Measurements from ENCODE around the gene MAZ. TPM values are rescaled to one million over a fixed set of nuclear protein-coding genes. Genes with fewer than 3 reads are reported as not detected.
A peak's percentile ranks its signal among the peaks of the same experiment; 100 is the strongest.
"Not testable (repeated sequence)": the region's sequence is repeated elsewhere in the genome, so short reads cannot be mapped to it uniquely, and the experiment has no call there.

Gene MAZ
- total RNA-seq, 2 experiments from 2014 or later, result 528 to 590 TPM

- ChIA-PET CTCF (interaction anchor here (0.5 to 3.5 kb wide), 37 partner anchors 8 to 301 kb away, joined by 3 to 46 read pairs (median 4); partner anchors contain the start of genes MVP, PAGR1, TBX6 and TMEM219), POLR2A (interaction anchor here (0.6 to 2.1 kb wide), 4 partner anchors 14 to 28 kb away, joined by 3 to 9 read pairs (median 6); no protein-coding TSS in a partner anchor)
- Mint-ChIP-seq H3K36me3 (ENCODE audit: low read depth) (peaks cover 35% of the 10 kb centered on the region), H3K4me1 (peaks cover 50% of the 10 kb centered on the region), H3K9me3 (no peaks in the 10 kb centered on the region), H3K27me3 (no peaks in the 10 kb centered on the region), H3K4me3 (peak within 1 kb of the TSS; percentile 99), H3K27ac (peak within 1 kb of the TSS; percentile 98)
- peak; percentile 100 for DNase-seq
Measured at GRCh38 chr16:29790183-29790948, 16.0 kb upstream of the MAZ start, which contains the start of gene KIF22. Gene KIF22 (plus strand): TSS chr16:29790751. CDS start chr16:29790760, 9 bp downstream.

- DNase-seq, result no peak
- H3K36me3 Mint-ChIP-seq (ENCODE audit: low read depth), result peaks cover 42% of the 10 kb centered on the region
- H3K9me3 Mint-ChIP-seq, result no peaks in the 10 kb centered on the region
- ChIA-PET POLR2A (interaction anchor here (0.6 to 2.1 kb wide), 3 partner anchors 13 to 29 kb away, joined by 3 to 9 read pairs (median 9); no protein-coding TSS in a partner anchor), CTCF (interaction anchor here (0.5 to 3.5 kb wide), 29 partner anchors 7 to 301 kb away, joined by 3 to 46 read pairs (median 4); partner anchors contain the start of genes MVP, PAGR1, TBX6 and TMEM219)
- peaks cover 49% of the 10 kb centered on the region for H3K4me1 Mint-ChIP-seq
- H3K27ac Mint-ChIP-seq, result peak overlapping the region; percentile 98
- H3K27me3 Mint-ChIP-seq, result no peaks in the 10 kb centered on the region
- H3K4me3 Mint-ChIP-seq, result peak overlapping the region; percentile 99
Measured at GRCh38 chr16:29790949-29791844, 15.1 kb upstream of the MAZ start.

DNA sequence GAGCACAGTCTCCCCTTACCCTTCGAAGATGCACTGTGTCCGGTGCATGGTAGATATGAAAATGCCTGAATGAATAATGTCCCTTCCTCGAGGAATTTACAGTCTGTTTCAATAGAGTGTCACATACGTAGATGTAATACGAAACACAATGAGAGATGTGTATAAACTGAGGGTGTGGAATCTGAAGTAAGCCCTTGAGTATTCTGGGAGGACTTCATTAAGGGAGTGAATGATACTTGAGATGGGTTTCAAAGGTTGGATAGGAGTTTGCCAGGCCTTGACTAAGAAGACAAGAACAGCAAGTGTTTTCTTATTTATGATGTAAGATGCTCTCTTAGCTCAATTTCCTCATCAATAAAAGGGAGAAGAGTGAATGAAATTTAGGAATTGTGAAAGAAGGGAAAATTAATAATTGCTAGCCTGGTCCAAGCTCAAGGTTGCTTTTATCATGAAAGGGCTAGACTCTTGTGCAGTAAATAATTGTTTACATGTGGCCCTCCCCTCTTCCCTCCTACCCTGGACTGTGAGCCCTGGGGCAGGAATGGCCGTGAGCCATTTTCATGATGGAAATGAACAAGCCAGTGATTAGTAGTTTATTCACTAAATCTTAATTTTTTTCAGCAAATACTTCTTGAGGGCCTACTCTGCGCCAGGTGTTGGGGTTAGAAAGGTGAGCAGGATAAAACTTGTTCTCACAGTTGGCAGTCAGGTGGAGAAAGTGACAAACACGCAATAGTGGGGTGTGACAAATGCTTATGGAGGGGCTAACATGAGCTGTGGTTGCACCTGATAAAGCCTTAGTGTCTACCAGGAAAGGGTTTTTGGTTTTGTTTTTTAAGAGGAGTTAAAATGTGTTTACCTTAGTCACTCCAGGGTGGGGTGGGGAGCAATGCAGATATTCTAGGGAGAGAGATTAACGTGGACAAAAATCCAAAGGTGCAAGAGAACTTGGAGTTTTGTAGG, 14.2 kb upstream of the MAZ start:
- H3K27ac Mint-ChIP-seq, result peak overlapping the region; percentile 98
- CTCF ChIA-PET, result interaction anchor here (1.1 to 3.5 kb wide), 3 partner anchors 12 to 23 kb away, joined by 4 to 20 read pairs (median 5); partner anchors contain the start of gene PAGR1
- no peaks in the 10 kb centered on the region for H3K9me3 Mint-ChIP-seq
- DNase-seq, result no peak
- H3K36me3 Mint-ChIP-seq (ENCODE audit: low read depth), result peaks cover 51% of the 10 kb centered on the region
- peaks cover 49% of the 10 kb centered on the region for H3K4me1 Mint-ChIP-seq
- H3K27me3 Mint-ChIP-seq, result no peaks in the 10 kb centered on the region
- POLR2A ChIA-PET, result interaction anchor here (2.1 kb wide), 1 partner anchor 12 kb away, joined by 9 read pairs; no protein-coding TSS in a partner anchor
- peak overlapping the region; percentile 99 for H3K4me3 Mint-ChIP-seq

GRCh38 chr16:29793153-29793552, 13.2 kb upstream of the MAZ start:
- Mint-ChIP-seq H3K27ac (peak overlapping the region; percentile 71), H3K4me1 (peaks cover 49% of the 10 kb centered on the region), H3K36me3 (ENCODE audit: low read depth) (peaks cover 58% of the 10 kb centered on the region)
- H3K9me3 Mint-ChIP-seq, DNase-seq, H3K27me3 Mint-ChIP-seq, H3K4me3 Mint-ChIP-seq: not testable (repeated sequence)
- ChIA-PET CTCF (interaction anchor here (1.1 to 2.0 kb wide), 4 partner anchors 7 to 22 kb away, joined by 3 to 6 read pairs (median 4); partner anchors contain the start of gene PAGR1), POLR2A (interaction anchor here (0.7 kb wide), 1 partner anchor 357 kb away, joined by 3 read pairs; no protein-coding TSS in a partner anchor)

GRCh38 chr16:29794231-29794710, 12.1 kb upstream of the MAZ start:
- CTCF ChIA-PET, result interaction anchor here (1.0 to 2.0 kb wide), 4 partner anchors 9 to 21 kb away, joined by 3 to 6 read pairs (median 4); partner anchors contain the start of gene PAGR1
- no peak overlapping the region for H3K27ac Mint-ChIP-seq
- no peak overlapping the region for H3K4me3 Mint-ChIP-seq
- H3K4me1 Mint-ChIP-seq, result peaks cover 46% of the 10 kb centered on the region
- H3K9me3 Mint-ChIP-seq, result no peaks in the 10 kb centered on the region
- POLR2A ChIA-PET, result interaction anchor here (1.7 kb wide), 1 partner anchor 10 kb away, joined by 7 read pairs; no protein-coding TSS in a partner anchor
- H3K36me3 Mint-ChIP-seq (ENCODE audit: low read depth), result peaks cover 69% of the 10 kb centered on the region
- no peaks in the 10 kb centered on the region for H3K27me3 Mint-ChIP-seq
- DNase-seq, result no peak

GRCh38 chr16:29802416-29802935, 3.9 kb upstream of the MAZ start:
- H3K4me3 Mint-ChIP-seq, result no peak overlapping the region
- H3K27ac Mint-ChIP-seq, result peak overlapping the region; percentile 74
- peaks cover 24% of the 10 kb centered on the region for H3K4me1 Mint-ChIP-seq
- no peaks in the 10 kb centered on the region for H3K27me3 Mint-ChIP-seq
- ChIA-PET POLR2A (no interaction called here), CTCF (interaction anchor here (0.6 to 4.4 kb wide), 5 partner anchors 9 to 216 kb away, joined by 3 to 25 read pairs (median 3); partner anchors contain the start of genes KIF22 and PAGR1)
- DNase-seq, result no peak
- H3K9me3 Mint-ChIP-seq, result no peaks in the 10 kb centered on the region
- peaks cover 64% of the 10 kb centered on the region for H3K36me3 Mint-ChIP-seq (ENCODE audit: low read depth)

DNA sequence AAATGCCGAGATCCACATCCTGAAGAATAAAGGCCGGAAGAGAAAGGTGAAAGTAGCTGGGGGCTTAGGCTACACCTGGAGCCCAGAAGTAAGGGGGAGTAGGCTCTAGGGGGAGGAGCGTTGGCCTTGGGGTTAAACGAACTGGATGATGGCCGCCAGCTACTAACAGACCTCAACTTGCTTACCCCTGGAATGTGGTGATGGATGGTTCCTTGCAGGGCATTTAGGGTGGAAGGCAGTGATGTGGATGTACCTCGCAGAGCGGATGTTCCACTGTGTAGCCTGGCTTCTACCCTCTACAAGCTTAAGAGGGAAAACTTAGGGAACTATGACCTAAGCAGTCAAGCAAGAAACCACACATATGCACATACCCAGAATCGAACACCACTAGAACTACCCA, 2.3 kb upstream of the MAZ start:
- CTCF ChIA-PET, result interaction anchor here (0.7 to 2.6 kb wide), 13 partner anchors 9 to 115 kb away, joined by 3 to 25 read pairs (median 3); partner anchors contain the start of genes KIF22 and MVP
- peaks cover 65% of the 10 kb centered on the region for H3K36me3 Mint-ChIP-seq (ENCODE audit: low read depth)
- H3K9me3 Mint-ChIP-seq, result no peaks in the 10 kb centered on the region
- no peaks in the 10 kb centered on the region for H3K27me3 Mint-ChIP-seq
- DNase-seq, result no peak
- peaks cover 36% of the 10 kb centered on the region for H3K4me1 Mint-ChIP-seq
- peak overlapping the region; percentile 89 for H3K4me3 Mint-ChIP-seq
- peak overlapping the region; percentile 99 for H3K27ac Mint-ChIP-seq
- POLR2A ChIA-PET, result interaction anchor here (0.6 to 1.9 kb wide), 3 partner anchors 9 to 117 kb away, joined by 3 to 9 read pairs (median 7); partner anchors contain the start of gene KIF22

DNA sequence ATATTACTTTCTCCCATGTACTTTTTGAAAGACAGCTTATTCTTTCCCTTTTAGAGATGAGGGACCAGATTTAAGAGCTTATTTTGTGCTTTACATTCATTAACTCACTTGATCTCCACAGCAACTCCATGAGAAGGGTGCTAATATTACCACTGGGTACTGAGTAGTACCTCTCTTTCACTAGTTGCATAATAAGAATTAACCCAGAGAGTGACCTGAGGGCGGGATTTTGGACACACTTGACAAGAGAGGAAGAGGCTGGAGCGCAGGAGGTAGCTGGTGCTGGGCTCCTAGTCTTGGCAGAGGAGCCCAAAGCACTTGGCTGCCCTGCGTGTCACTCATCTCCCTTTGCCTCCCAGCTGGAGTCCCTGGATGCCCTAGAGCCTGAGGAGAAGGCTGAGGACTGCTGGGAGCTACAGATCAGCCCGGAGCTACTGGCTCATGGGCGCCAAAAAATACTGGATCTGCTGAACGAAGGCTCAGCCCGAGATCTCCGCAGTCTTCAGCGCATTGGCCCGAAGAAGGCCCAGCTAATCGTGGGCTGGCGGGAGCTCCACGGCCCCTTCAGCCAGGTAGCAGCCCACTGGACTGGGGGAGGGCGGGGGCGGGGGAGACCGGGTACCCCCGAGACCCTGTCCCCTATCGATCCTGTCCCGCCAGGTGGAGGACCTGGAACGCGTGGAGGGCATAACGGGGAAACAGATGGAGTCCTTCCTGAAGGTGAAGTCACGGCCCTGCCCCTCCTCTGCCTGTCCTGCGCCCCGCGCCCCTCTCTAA, 1.7 kb upstream of the MAZ start:
- ChIA-PET POLR2A (interaction anchor here (0.6 to 1.9 kb wide), 3 partner anchors 10 to 117 kb away, joined by 3 to 9 read pairs (median 7); partner anchors contain the start of gene KIF22), CTCF (interaction anchor here (0.8 to 2.6 kb wide), 10 partner anchors 9 to 45 kb away, joined by 3 to 25 read pairs (median 4); partner anchors contain the start of genes KIF22 and MVP)
- no peaks in the 10 kb centered on the region for H3K9me3 Mint-ChIP-seq
- H3K36me3 Mint-ChIP-seq (ENCODE audit: low read depth), result peaks cover 62% of the 10 kb centered on the region
- peak overlapping the region; percentile 89 for H3K4me3 Mint-ChIP-seq
- H3K4me1 Mint-ChIP-seq, result peaks cover 38% of the 10 kb centered on the region
- H3K27ac Mint-ChIP-seq, result peak overlapping the region; percentile 99
- no peak for DNase-seq
- H3K27me3 Mint-ChIP-seq, result no peaks in the 10 kb centered on the region

DNA sequence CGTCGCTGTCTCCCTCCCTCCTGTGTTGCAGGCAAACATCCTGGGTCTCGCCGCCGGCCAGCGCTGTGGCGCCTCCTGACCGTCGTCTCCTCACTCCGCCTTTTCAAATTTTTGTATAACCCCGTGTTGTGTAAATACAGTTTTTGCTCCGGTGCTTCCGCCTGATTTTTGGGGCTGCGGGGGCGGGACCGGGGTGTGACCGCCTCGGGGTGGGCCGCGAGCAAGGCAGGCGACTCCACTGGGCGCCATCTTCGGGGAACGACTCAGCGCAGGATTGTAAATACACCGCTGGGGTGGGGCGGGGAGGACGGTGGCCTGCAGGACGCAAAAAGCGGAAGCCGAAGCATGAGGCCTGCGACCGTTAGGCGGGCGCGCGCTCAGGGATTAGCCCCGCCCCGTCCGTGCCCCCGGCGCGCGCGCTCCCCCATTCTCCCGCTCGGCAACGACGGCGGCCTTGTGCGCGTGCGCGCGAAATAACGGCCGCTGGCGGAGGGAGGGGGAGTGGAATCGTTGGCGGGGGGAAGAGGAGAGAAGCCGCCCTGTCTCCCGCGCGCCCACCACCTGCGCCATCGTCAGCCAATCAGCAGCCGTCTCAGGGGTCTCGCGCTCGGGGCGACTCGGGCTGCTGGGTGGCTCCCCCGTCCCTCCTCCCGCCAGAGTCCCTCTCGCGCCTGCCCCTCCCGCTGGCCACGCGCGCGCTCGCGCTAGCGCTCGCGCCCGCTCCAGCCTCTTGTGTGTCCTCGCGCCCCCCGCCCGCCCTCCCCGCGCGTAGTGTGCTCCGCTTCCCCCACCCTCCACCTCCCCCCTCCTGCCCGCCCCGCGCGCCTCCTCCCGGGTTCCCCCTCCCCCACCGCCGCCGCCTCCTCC, 864 bp upstream of the MAZ start:
- Mint-ChIP-seq H3K4me1 (peaks cover 46% of the 10 kb centered on the region), H3K27me3 (no peaks in the 10 kb centered on the region), H3K27ac (peak overlapping the region; percentile 99), H3K4me3 (peak overlapping the region; percentile 89), H3K36me3 (ENCODE audit: low read depth) (peaks cover 64% of the 10 kb centered on the region), H3K9me3 (no peaks in the 10 kb centered on the region)
- ChIA-PET CTCF (interaction anchor here (1.5 to 3.6 kb wide), 4 partner anchors 10 to 43 kb away, joined by 5 to 27 read pairs (median 20); partner anchors contain the start of genes KIF22 and PAGR1), POLR2A (interaction anchor here (1.5 to 1.9 kb wide), 2 partner anchors 10 to 15 kb away, joined by 7 to 9 read pairs; partner anchors contain the start of gene KIF22)
- DNase-seq, result peak; percentile 98
